ENCODE data around the gene ALDH9A1. TPM values are rescaled to one million over a fixed set of nuclear protein-coding genes. Genes with fewer than 3 reads are reported as not detected.
A peak's percentile ranks its signal among the peaks of the same experiment; 100 is the strongest.
"Not testable (repeated sequence)": the region's sequence is repeated elsewhere in the genome, so short reads cannot be mapped to it uniquely, and the experiment has no call there.

ALDH9A1 gene
- total RNA-seq, 4 donors from 2014 or later, result 55.3 to 109 (median 74.5) TPM

- Histone ChIP-seq H3K4me1 (peaks cover 0 to 7% (median 0%) of the 10 kb centered on the region in 4 donors), H3K27ac (no peak overlapping the region), H3K27me3 (no peaks in the 10 kb centered on the region), H3K4me3 (no peak overlapping the region), H3K9me3 (no peaks in the 10 kb centered on the region), H3K36me3 (peaks cover 0 to 81% (median 10%) of the 10 kb centered on the region in 3 donors)
- TF ChIP-seq POLR2A (IDR thresholded peaks at IDR 0.05) (no peak), EP300 (IDR thresholded peaks at IDR 0.05) (no peak), CTCF (IDR thresholded peaks at IDR 0.05) (no peak)
- no peak for DNase-seq (ENCODE audit: low spot score in 2 of 2)
These were observed 38.8 kb upstream of the ALDH9A1 start for GRCh38 chr1:165737196-165737595.

GRCh38 chr1:165734906-165735305 lies 36.5 kb upstream of the ALDH9A1 start:
- TF ChIP-seq EP300 (IDR thresholded peaks at IDR 0.05) (no peak), CTCF (IDR thresholded peaks at IDR 0.05) (no peak), POLR2A (IDR thresholded peaks at IDR 0.05) (no peak)
- Histone ChIP-seq H3K4me3 (no peak overlapping the region), H3K9me3 (no peaks in the 10 kb centered on the region), H3K27me3 (no peaks in the 10 kb centered on the region), H3K36me3 (peaks cover 0 to 65% (median 7%) of the 10 kb centered on the region in 3 donors), H3K4me1 (peaks cover 0 to 7% (median 0%) of the 10 kb centered on the region in 4 donors), H3K27ac (no peak overlapping the region)
- no peak for DNase-seq (ENCODE audit: low spot score in 2 of 2)
- WGBS, 2 donors, result 51 to 64% methylated on average over 3 of the region's 3 CpGs

GRCh38 chr1:165726841-165727240 lies 28.5 kb upstream of the ALDH9A1 start:
- H3K27me3 ChIP-seq, result no peaks in the 10 kb centered on the region
- peaks cover 0 to 47% (median 11%) of the 10 kb centered on the region in 3 donors for H3K36me3 ChIP-seq
- no peak for DNase-seq (ENCODE audit: low spot score in 2 of 2)
- TF ChIP-seq POLR2A (IDR thresholded peaks at IDR 0.05) (no peak), CTCF (IDR thresholded peaks at IDR 0.05) (no peak), EP300 (IDR thresholded peaks at IDR 0.05) (no peak)
- no peaks in the 10 kb centered on the region for H3K4me1 ChIP-seq
- 97 to 98% methylated on average over 2 of the region's 2 CpGs for WGBS, 2 donors
- H3K27ac ChIP-seq, result no peak overlapping the region
- no peak overlapping the region for H3K4me3 ChIP-seq
- no peaks in the 10 kb centered on the region for H3K9me3 ChIP-seq

GRCh38 chr1:165726169-165726568 lies 27.8 kb upstream of the ALDH9A1 start:
- 79 to 81% methylated on average over 2 of the region's 2 CpGs for WGBS, 2 donors
- Histone ChIP-seq H3K27me3 (no peaks in the 10 kb centered on the region), H3K36me3 (peaks cover 0 to 47% (median 11%) of the 10 kb centered on the region in 3 donors), H3K4me3 (no peak overlapping the region), H3K9me3 (no peaks in the 10 kb centered on the region), H3K4me1 (no peaks in the 10 kb centered on the region), H3K27ac (no peak overlapping the region)
- DNase-seq (ENCODE audit: low spot score in 2 of 2), result no peak
- TF ChIP-seq POLR2A (IDR thresholded peaks at IDR 0.05), result no peak
- no peak for TF ChIP-seq EP300 (IDR thresholded peaks at IDR 0.05)
- no peak for TF ChIP-seq CTCF (IDR thresholded peaks at IDR 0.05)

GRCh38 chr1:165717918-165718515 lies 19.7 kb upstream of the ALDH9A1 start:
- 23 to 25% methylated on average over 4 of the region's 4 CpGs for WGBS, 2 donors
- peaks cover 0 to 5% (median 0%) of the 10 kb centered on the region in 4 donors for H3K4me1 ChIP-seq
- peak in 1 of 2 donors; percentile 72 for DNase-seq (ENCODE audit: low spot score in 2 of 2)
- no peak overlapping the region for H3K4me3 ChIP-seq
- no peaks in the 10 kb centered on the region for H3K9me3 ChIP-seq
- no peak overlapping the region for H3K27ac ChIP-seq
- TF ChIP-seq CTCF (IDR thresholded peaks at IDR 0.05), result peak; percentile 53 to 64 (median 54)
- TF ChIP-seq POLR2A (IDR thresholded peaks at IDR 0.05), result no peak
- no peak for TF ChIP-seq EP300 (IDR thresholded peaks at IDR 0.05)
- no peaks in the 10 kb centered on the region for H3K36me3 ChIP-seq
- no peaks in the 10 kb centered on the region for H3K27me3 ChIP-seq

GRCh38 chr1:165716265-165717051 lies 18.1 kb upstream of the ALDH9A1 start:
- H3K27me3 ChIP-seq; H3K4me3 ChIP-seq; H3K9me3 ChIP-seq; H3K4me1 ChIP-seq; DNase-seq (ENCODE audit: low spot score in 2 of 2); H3K27ac ChIP-seq; H3K36me3 ChIP-seq: not testable (repeated sequence)
- WGBS, 2 donors, result 91 to 97% methylated on average over 8 of the region's 8 CpGs

Data from tibial nerve (tissue), 4 donors.